H9 (cell line): ENCODE data around the gene NRBF2. TPM values are rescaled to one million over a fixed set of nuclear protein-coding genes. Genes with fewer than 3 reads are reported as not detected.

Experiments used
- DNase-seq: peaks from one replicate; pipeline ENCODE4 v3.0.0-alpha.2; 2017
- H2AFZ ChIP-seq: one replicate; pipeline ENCODE4 v1.6.1; 2013; ENCODE audit warnings: mild to moderate bottlenecking, low read length, control low read depth, moderate library complexity
- H2AK5ac ChIP-seq: 2 replicates; pipeline ENCODE4 v1.6.1; 2013; ENCODE audit warnings: low read length, control low read depth, mixed read lengths; ENCODE audit not compliant: insufficient read length
- H2BK120ac ChIP-seq: one replicate; pipeline ENCODE4 v1.6.1; 2013; ENCODE audit warnings: low read depth, mild to moderate bottlenecking, low read length, control low read depth, inconsistent platforms; ENCODE audit not compliant: poor library complexity, severe bottlenecking
- H2BK12ac ChIP-seq: 2 replicates; pipeline ENCODE4 v1.6.1; 2013; ENCODE audit warnings: low read length, control low read depth, mixed read lengths, low read depth; ENCODE audit not compliant: insufficient read length
- H2BK15ac ChIP-seq: 2 replicates; pipeline ENCODE4 v1.6.1; 2013; ENCODE audit warnings: low read depth, low read length, control low read depth
- H2BK20ac ChIP-seq: one replicate; pipeline ENCODE4 v1.6.1; 2013; ENCODE audit warnings: low read depth, mild to moderate bottlenecking, low read length, control low read depth, inconsistent platforms; ENCODE audit not compliant: poor library complexity, severe bottlenecking
- H2BK5ac ChIP-seq: 2 replicates; pipeline ENCODE4 v1.6.1; 2013; ENCODE audit warnings: low read length, control low read depth, mixed read lengths; ENCODE audit not compliant: insufficient read length
- H3K14ac ChIP-seq: 2 replicates; pipeline ENCODE4 v1.6.1; 2013; ENCODE audit warnings: low read length, control low read depth; ENCODE audit not compliant: insufficient read depth
- H3K18ac ChIP-seq: 2 replicates; pipeline ENCODE4 v1.6.1; 2013; ENCODE audit warnings: low read depth, mild to moderate bottlenecking, mixed read lengths, low read length, control low read depth; ENCODE audit not compliant: insufficient read length
- H3K23ac ChIP-seq: 2 replicates; pipeline ENCODE4 v1.6.1; 2013; ENCODE audit warnings: low read length, control low read depth, mixed read lengths, low read depth; ENCODE audit not compliant: insufficient read length
- H3K23me2 ChIP-seq: 2 replicates; pipeline ENCODE4 v1.6.1; 2013; ENCODE audit warnings: low read depth, mild to moderate bottlenecking, mixed read lengths, low read length, control low read depth; ENCODE audit not compliant: insufficient read length, poor library complexity, severe bottlenecking
- H3K27ac ChIP-seq: 2 replicates; pipeline ENCODE4 v1.5.1; 2013; ENCODE audit warnings: low read length, control low read depth, mixed read lengths, low read depth; ENCODE audit not compliant: insufficient read length
- H3K27me3 ChIP-seq: 2 replicates; pipeline ENCODE4 v1.6.1; 2013; ENCODE audit warnings: low read length, control low read depth, inconsistent platforms; ENCODE audit not compliant: insufficient read depth
- H3K4ac ChIP-seq: 2 replicates; pipeline ENCODE4 v1.6.1; 2013; ENCODE audit warnings: low read depth, mild to moderate bottlenecking, control low read depth, inconsistent platforms, low read length, moderate library complexity
- H3K4me1 ChIP-seq: 2 replicates; pipeline ENCODE4 v1.6.1; 2013; ENCODE audit warnings: low read length, control low read depth, inconsistent platforms; ENCODE audit not compliant: insufficient read depth
- H3K4me2 ChIP-seq: 2 replicates; pipeline ENCODE4 v1.6.1; 2013; ENCODE audit warnings: low read length, control low read depth, mixed read lengths; ENCODE audit not compliant: insufficient read length, insufficient read depth
- H3K56ac ChIP-seq: 2 replicates; pipeline ENCODE4 v1.6.1; 2013; ENCODE audit warnings: low read depth, mild to moderate bottlenecking, mixed read lengths, low read length, control low read depth; ENCODE audit not compliant: insufficient read length
- H3K79me1 ChIP-seq: 2 replicates; pipeline ENCODE4 v1.6.1; 2013; ENCODE audit warnings: low read depth, mild to moderate bottlenecking, moderate library complexity, low read length, control low read depth, inconsistent platforms; ENCODE audit not compliant: insufficient read depth, poor library complexity, severe bottlenecking
- H3K79me2 ChIP-seq: 2 replicates; pipeline ENCODE4 v1.6.1; 2013; ENCODE audit warnings: low read length, control low read depth, inconsistent platforms; ENCODE audit not compliant: insufficient read depth
- H3K9ac ChIP-seq: 2 replicates; pipeline ENCODE4 v1.6.1; 2013; ENCODE audit warnings: low read length, control low read depth, mixed read lengths; ENCODE audit not compliant: insufficient read length; ENCODE audit errors: extremely low read depth
- H3K9me3 ChIP-seq: one replicate; pipeline ENCODE4 v1.6.1; 2013; ENCODE audit warnings: low read depth, low read length, inconsistent platforms; ENCODE audit not compliant: control insufficient read depth
- H3T11ph ChIP-seq: one replicate; pipeline ENCODE4 v1.6.1; 2013; ENCODE audit warnings: mild to moderate bottlenecking, low read length, control low read depth, inconsistent platforms
- H4K20me1 ChIP-seq: one replicate; pipeline ENCODE4 v1.6.1; 2013; ENCODE audit not compliant: control insufficient read depth, insufficient read length, insufficient read depth
- H4K5ac ChIP-seq: 2 replicates; pipeline ENCODE4 v1.6.1; 2013; ENCODE audit warnings: low read depth, mild to moderate bottlenecking, mixed read lengths, low read length, control low read depth; ENCODE audit not compliant: insufficient read length
- H4K8ac ChIP-seq: replicated peaks from 2 replicates; pipeline ENCODE4 v1.6.1; 2013; ENCODE audit warnings: low read length, control low read depth, mixed read lengths, low read depth; ENCODE audit not compliant: insufficient read length
- H4K91ac ChIP-seq: 2 replicates; pipeline ENCODE4 v1.6.1; 2013; ENCODE audit warnings: low read depth, mild to moderate bottlenecking, moderate library complexity, mixed read lengths, low read length, control low read depth; ENCODE audit not compliant: insufficient read length
- H3K27ac Mint-ChIP-seq, 3 experiments: 2 replicates in 2 of 3; 3 replicates in 1 of 3; pipeline ENCODE4 v1.8.0; 2020 to 2021; ENCODE audit warnings: mixed read lengths in 3 of 3, mild to moderate bottlenecking in 1 of 3, moderate library complexity in 1 of 3
- H3K27me3 Mint-ChIP-seq: 2 replicates; pipeline ENCODE4 v1.8.0; 2021; ENCODE audit warnings: low read depth, mild to moderate bottlenecking, moderate library complexity, mixed read lengths
- H3K36me3 Mint-ChIP-seq, 3 experiments: 2 replicates in 2 of 3; 3 replicates in 1 of 3; pipeline ENCODE4 v1.8.0; 2020 to 2021; ENCODE audit warnings: low read depth in 3 of 3, mixed read lengths in 3 of 3; ENCODE audit not compliant: insufficient read depth in 1 of 3
- H3K4me1 Mint-ChIP-seq, 2 experiments: 2 replicates each; pipeline ENCODE4 v1.8.0; 2020; ENCODE audit warnings: mixed read lengths in 2 of 2
- H3K4me3 Mint-ChIP-seq, 2 experiments: 2 replicates in 1 of 2; 3 replicates in 1 of 2; pipeline ENCODE4 v1.8.0; 2020 to 2021; ENCODE audit warnings: mild to moderate bottlenecking in 2 of 2, mixed read lengths in 2 of 2, moderate library complexity in 1 of 2
- H3K9me3 Mint-ChIP-seq, 2 experiments: 2 replicates in 1 of 2; 3 replicates in 1 of 2; pipeline ENCODE4 v1.8.0; 2020; ENCODE audit warnings: mild to moderate bottlenecking in 2 of 2, mixed read lengths in 2 of 2, moderate library complexity in 1 of 2
- CTCF ChIP-seq: fragments of 200-600 bp; sonication (generic); conservative IDR thresholded peaks from 3 replicates; pipeline ENCODE4 v1.8.0; 2021; ENCODE audit warnings: antibody characterized with exemption, mild to moderate bottlenecking
- WGBS: extraction: QIAGEN DNeasy Blood & Tissue Kit; methylation state at CpG from one replicate; pipeline ENCODE4 v1.1.7; 2013; ENCODE audit warnings: missing lambda C conversion rate, low lambda C conversion rate, mixed read lengths; ENCODE audit not compliant: insufficient read length; ENCODE audit errors: extremely low coverage; 5-methylcytosine and 5-hydroxymethylcytosine counted together
- total RNA-seq: library from RNA; stranded (reverse); gene quantifications from 2 replicates; pipeline ENCODE4 v1.2.1, GENCODE V29; 2021

Gene NRBF2
- total RNA-seq, 1 experiment from 2014 or later: 30.1 TPM

GRCh38 chr10:63192826-63193225 is 59.7 kb downstream of the NRBF2 start:
- no peak overlapping the region for H3K9ac ChIP-seq
- no peaks in the 10 kb centered on the region for H3K27me3 ChIP-seq
- H2BK12ac ChIP-seq: no peak overlapping the region
- no peaks in the 10 kb centered on the region for H3K79me1 ChIP-seq
- H3K9me3 Mint-ChIP-seq: no peaks in the 10 kb centered on the region
- DNase-seq: no peak
- no peaks in the 10 kb centered on the region for H4K20me1 ChIP-seq
- no peak overlapping the region for H2BK5ac ChIP-seq
- no peak overlapping the region for H3K27ac ChIP-seq
- no peak overlapping the region for H4K91ac ChIP-seq
- no peak overlapping the region for H2BK20ac ChIP-seq
- H3K18ac ChIP-seq: no peak overlapping the region
- WGBS: no CpG with 5 or more reads among the region's 1 CpG
- H2BK120ac ChIP-seq: no peak overlapping the region
- no peak overlapping the region for H2BK15ac ChIP-seq
- no peaks in the 10 kb centered on the region for H3K4me1 Mint-ChIP-seq
- H3K56ac ChIP-seq: no peak overlapping the region
- H3K14ac ChIP-seq: no peak overlapping the region
- no peak overlapping the region for H3T11ph ChIP-seq
- H3K9me3 ChIP-seq: no peaks in the 10 kb centered on the region
- no peaks in the 10 kb centered on the region for H3K4me1 ChIP-seq
- no peak overlapping the region for H4K8ac ChIP-seq
- H3K23ac ChIP-seq: no peak overlapping the region
- no peaks in the 10 kb centered on the region for H3K23me2 ChIP-seq
- peak overlapping the region in 2 of 3 experiments; percentile 66 to 76; a peak in 3 of 7 replicates for H3K27ac Mint-ChIP-seq
- no peak overlapping the region for H4K5ac ChIP-seq
- H3K27me3 Mint-ChIP-seq: no peaks in the 10 kb centered on the region
- no peak overlapping the region for H3K4ac ChIP-seq
- TF ChIP-seq CTCF: no peak
- H3K4me2 ChIP-seq: no peak overlapping the region
- H3K36me3 Mint-ChIP-seq: peaks cover 59 to 96% (median 92%) of the 10 kb centered on the region in 3 experiments
- H3K79me2 ChIP-seq: no peaks in the 10 kb centered on the region
- no peak overlapping the region for H2AK5ac ChIP-seq
- H2AFZ ChIP-seq: no peak overlapping the region
- no peak overlapping the region for H3K4me3 Mint-ChIP-seq
